WERI-Rb-1 (cell line): ENCODE results near the gene OPN3.

Source experiments
- DNase-seq: peaks from one replicate; pipeline ENCODE4 v3.0.0-alpha.2; 2020
- H3K27ac ChIP-seq: fragments of 250-450 bp; sonication (Bioruptor Pico); 2 replicates; pipeline ENCODE4 v1.5.1; 2020; ENCODE audit warnings: mild to moderate bottlenecking, moderate library complexity
- H3K27me3 ChIP-seq: fragments of 250-450 bp; sonication (Bioruptor Pico); 2 replicates; pipeline ENCODE4 v1.5.1; 2021; ENCODE audit warnings: mild to moderate bottlenecking, low read depth, moderate library complexity; ENCODE audit not compliant: insufficient read depth, severe bottlenecking
- H3K36me3 ChIP-seq: fragments of 250-450 bp; sonication (Bioruptor Pico); 2 replicates; pipeline ENCODE4 v1.5.1; 2020; ENCODE audit warnings: mild to moderate bottlenecking, moderate library complexity
- H3K4me3 ChIP-seq: 2 replicates; pipeline ENCODE4 v1.5.1; 2011; ENCODE audit warnings: low read depth, mild to moderate bottlenecking, control low read depth, low read length
- H3K9me3 ChIP-seq: fragments of 250-450 bp; sonication (Bioruptor Pico); 2 replicates; pipeline ENCODE4 v1.5.1; 2021; ENCODE audit warnings: mild to moderate bottlenecking, moderate library complexity; ENCODE audit not compliant: severe bottlenecking
- CTCF ChIP-seq: IDR thresholded peaks from 2 replicates; pipeline ENCODE4 v1.5.1; 2011; ENCODE audit warnings: low read depth, mild to moderate bottlenecking, control low read depth, inconsistent platforms, low read length

OPN3 gene

GRCh38 chr1:241548008-241548407, 92.2 kb downstream of the OPN3 start:
- no peak for DNase-seq
- no peaks in the 10 kb centered on the region for H3K36me3 ChIP-seq
- H3K27ac ChIP-seq = no peak overlapping the region
- peaks cover 4% of the 10 kb centered on the region for H3K27me3 ChIP-seq
- H3K9me3 ChIP-seq = no peaks in the 10 kb centered on the region
- H3K4me3 ChIP-seq = no peak overlapping the region
- TF ChIP-seq CTCF = no peak
